CD4-positive, alpha-beta T cell treated with Interleukin-15 for 1 hour (primary cell): Measurements from ENCODE around the gene ZNRF3.

ENCODE experiments used
- DNase-seq: peaks from one replicate; pipeline ENCODE4 v3.0.0-alpha.2; 2020

Gene ZNRF3

DNA sequence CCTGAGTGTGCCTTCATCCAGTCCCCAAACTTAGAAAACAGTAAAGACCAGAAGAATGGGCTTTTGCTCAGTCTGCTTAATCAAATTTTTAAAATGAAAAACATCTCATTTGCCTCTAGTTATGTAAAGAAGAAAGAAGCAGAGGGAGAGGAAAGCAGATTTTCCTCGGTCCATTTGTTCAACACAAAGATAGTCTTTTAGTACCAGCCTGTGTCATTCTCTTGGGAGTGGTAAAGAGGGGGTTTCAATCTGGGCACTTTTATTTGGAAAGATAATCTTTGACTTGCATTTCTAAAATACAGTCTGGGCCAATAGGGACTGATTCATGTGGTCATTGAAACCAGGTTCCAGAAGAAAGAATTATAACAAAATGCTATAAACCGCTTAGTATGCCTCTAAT is 218.9 kb downstream of the ZNRF3 start:
- DNase-seq, result no peak

DNA sequence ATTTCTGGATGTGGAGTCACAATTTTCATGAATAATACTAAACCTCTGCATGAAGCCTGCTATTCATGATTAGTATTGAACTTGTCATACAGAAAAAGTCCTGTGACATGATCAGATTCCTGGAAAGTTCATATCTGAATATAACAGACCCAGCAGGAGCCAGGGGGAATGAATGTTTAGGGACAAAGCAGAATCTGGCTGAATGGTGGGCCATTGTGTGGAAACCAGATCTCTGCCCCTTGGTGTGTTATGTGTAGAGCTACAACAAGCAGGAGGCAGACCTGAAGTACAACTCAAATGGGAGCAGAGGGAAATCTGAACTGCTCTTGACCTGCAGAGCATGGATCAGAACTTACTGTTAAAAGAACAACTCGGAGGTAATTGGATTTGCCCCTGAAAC is 219.7 kb downstream of the ZNRF3 start:
- DNase-seq, result no peak

DNA sequence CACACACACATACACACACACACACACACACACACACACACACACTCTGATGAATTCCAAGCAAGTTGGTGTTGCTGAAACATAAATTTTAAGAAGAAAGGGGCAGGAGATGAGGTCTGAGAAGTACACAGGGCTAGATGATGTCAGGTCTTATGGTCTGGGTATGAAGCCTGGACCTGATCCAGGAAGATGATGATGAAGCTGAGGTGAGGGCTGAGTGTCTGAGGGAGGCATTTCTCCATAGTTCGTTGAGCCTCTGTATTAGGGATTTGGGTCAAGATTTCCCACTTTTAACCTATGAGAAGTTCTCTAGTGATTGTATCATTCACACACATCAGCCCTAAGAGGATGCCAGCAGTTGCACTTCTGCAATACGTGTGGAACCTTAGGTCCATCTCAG is 222.1 kb downstream of the ZNRF3 start:
- no peak for DNase-seq

DNA sequence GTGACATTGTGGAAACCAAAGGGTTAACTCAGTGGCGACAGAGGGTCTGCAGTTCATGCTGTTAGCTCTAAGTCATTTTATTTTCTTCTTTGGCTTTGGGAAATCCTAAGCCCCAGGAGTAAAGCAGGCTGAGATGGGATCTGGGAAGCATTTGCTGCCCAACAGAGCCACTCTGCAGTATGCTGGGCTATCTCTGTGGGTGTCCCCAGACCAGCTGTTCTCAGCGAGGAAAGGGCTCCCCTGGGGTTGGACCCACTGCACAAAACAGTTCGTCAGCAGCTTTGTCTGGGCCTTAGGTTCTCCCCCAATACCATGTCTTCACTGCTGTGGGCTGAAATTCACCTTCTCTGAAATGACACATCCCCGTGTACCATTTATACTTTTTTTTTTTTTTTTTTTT is 223.5 kb downstream of the ZNRF3 start:
- DNase-seq, result no peak
